ENCODE measurements around the gene CCRL2. TPM values are rescaled to one million over a fixed set of nuclear protein-coding genes. Genes with fewer than 3 reads are reported as not detected.

Gene CCRL2
- total and polyA plus RNA-seq, 7 donors = 0.71 to 11.2 (median 3.0) TPM; not detected in 1

DNA sequence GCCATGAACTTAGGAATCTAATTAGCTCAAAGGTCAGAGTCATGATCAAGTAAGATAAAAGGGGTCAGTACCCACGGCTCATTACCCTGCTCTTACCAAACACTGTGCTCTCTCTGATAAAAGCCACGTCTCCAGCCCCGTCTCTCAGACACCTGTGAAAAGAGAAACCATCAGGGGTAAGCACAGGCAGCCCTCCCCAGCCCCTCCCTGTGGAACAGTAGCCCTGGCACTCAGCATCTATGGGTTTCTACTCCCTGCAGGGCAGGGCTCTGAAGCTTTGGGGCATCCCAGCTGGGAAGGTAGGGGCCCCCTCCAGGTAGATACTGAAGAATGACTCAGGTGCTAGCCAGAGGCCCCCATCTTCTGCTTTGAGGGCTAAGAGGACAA lies 47.1 kb downstream of the CCRL2 start:
- Histone ChIP-seq H3K4me3 (no peak overlapping the region), H3K9me3 (no peaks in the 10 kb centered on the region), H3K36me3 (no peaks in the 10 kb centered on the region), H3K27me3 (no peaks in the 10 kb centered on the region), H3K27ac (no peak overlapping the region), H3K4me1 (no peaks in the 10 kb centered on the region)
- DNase-seq = no peak
- intact Hi-C loops (cut with DNase I) = no loop called here
- no peak for TF ChIP-seq POLR2A (IDR thresholded peaks at IDR 0.05)
- no peak for TF ChIP-seq POLR2AphosphoS5 (IDR thresholded peaks at IDR 0.05)
- TF ChIP-seq EP300 (IDR thresholded peaks at IDR 0.05) = no peak
- TF ChIP-seq, protein P1, sequence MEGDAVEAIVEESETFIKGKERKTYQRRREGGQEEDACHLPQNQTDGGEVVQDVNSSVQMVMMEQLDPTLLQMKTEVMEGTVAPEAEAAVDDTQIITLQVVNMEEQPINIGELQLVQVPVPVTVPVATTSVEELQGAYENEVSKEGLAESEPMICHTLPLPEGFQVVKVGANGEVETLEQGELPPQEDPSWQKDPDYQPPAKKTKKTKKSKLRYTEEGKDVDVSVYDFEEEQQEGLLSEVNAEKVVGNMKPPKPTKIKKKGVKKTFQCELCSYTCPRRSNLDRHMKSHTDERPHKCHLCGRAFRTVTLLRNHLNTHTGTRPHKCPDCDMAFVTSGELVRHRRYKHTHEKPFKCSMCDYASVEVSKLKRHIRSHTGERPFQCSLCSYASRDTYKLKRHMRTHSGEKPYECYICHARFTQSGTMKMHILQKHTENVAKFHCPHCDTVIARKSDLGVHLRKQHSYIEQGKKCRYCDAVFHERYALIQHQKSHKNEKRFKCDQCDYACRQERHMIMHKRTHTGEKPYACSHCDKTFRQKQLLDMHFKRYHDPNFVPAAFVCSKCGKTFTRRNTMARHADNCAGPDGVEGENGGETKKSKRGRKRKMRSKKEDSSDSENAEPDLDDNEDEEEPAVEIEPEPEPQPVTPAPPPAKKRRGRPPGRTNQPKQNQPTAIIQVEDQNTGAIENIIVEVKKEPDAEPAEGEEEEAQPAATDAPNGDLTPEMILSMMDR (IDR thresholded peaks at IDR 0.05) = no peak
- 33 to 51% methylated on average over 3 of the region's 3 CpGs for whole genome bisulfite sequencing, 2 donors

DNA sequence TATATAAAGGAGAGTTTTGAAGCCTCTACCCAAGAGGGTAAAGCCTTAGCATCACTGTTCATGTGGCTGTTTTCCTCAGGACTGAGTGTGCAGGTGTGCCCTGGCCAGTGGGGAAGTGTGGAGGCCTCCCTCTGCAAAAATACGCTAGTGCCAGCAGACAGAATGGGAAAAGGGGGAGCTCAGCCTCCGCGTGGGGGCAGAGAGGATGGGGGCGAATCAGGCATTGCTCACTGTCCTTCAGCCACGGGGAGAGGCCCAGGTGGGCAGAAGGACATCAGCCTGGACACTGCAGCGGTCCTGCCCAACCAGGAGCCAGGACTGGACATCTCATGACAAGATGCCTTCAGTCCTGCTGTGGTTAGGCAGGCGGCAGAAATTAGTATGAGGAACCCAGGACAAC lies 47.5 kb downstream of the CCRL2 start:
- H3K4me1 ChIP-seq = no peaks in the 10 kb centered on the region
- intact Hi-C loops (cut with DNase I) = no loop called here
- no peaks in the 10 kb centered on the region for H3K9me3 ChIP-seq
- WGBS, 2 donors = 85 to 87% methylated on average over 7 of the region's 7 CpGs
- no peak overlapping the region for H3K4me3 ChIP-seq
- no peak for TF ChIP-seq EP300 (IDR thresholded peaks at IDR 0.05)
- TF ChIP-seq POLR2AphosphoS5 (IDR thresholded peaks at IDR 0.05) = no peak
- TF ChIP-seq POLR2A (IDR thresholded peaks at IDR 0.05) = no peak
- TF ChIP-seq, protein P1 (IDR thresholded peaks at IDR 0.05) = no peak
- H3K27ac ChIP-seq = no peak overlapping the region
- no peaks in the 10 kb centered on the region for H3K27me3 ChIP-seq
- DNase-seq = no peak
- no peaks in the 10 kb centered on the region for H3K36me3 ChIP-seq

DNA sequence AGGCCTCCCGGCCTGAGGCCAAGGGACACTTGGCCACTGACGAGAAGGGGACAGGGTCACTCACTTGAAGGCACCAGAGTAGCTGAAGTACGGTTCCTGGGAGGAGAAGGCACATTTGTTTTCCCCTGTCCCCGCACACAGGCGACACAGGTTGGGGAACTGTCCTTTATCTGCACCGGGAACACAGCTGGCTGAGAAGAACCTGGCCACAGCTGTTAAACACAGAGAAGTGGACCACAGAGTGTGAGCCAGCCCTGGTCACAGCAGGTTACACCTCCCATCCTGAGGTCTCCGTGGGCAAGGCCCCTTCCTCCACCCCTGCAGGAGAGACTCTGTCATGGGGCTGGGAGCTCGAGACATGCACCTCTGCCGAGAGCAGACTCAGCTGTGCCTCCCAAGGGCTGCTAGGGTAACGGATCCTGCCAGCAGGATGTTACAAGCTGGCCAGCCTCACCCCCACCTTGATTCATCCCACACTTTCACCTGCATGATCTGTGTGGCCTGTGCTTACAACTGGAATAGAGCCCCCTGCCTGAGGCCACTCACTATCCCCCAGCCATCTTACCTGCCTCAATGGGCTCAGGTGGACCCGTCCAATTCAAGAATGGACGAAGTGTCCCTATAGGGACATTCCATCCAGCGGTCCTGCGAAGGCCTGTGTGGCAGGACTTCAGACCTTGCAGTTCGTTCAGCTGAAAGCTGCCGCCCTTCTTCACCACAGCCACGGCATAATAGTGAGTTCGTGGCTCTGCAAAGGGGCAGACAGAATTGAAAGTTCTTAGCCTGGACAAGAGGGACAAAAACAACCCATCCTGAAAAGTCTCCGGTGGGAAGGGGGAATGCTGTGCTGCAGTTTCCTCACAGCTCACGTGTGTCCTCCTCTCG lies 48.4 kb downstream of the CCRL2 start:
- 91 to 92% methylated on average over 21 of the region's 21 CpGs for WGBS, 2 donors
- no peaks in the 10 kb centered on the region for H3K36me3 ChIP-seq
- H3K27me3 ChIP-seq = no peaks in the 10 kb centered on the region
- H3K4me3 ChIP-seq = no peak overlapping the region
- H3K27ac ChIP-seq = no peak overlapping the region
- no peak for DNase-seq
- intact Hi-C loops (cut with DNase I) = no loop called here
- no peak for TF ChIP-seq EP300 (IDR thresholded peaks at IDR 0.05)
- TF ChIP-seq POLR2AphosphoS5 (IDR thresholded peaks at IDR 0.05) = no peak
- TF ChIP-seq, protein P1 (IDR thresholded peaks at IDR 0.05) = no peak
- TF ChIP-seq POLR2A (IDR thresholded peaks at IDR 0.05) = no peak
- no peaks in the 10 kb centered on the region for H3K4me1 ChIP-seq
- no peaks in the 10 kb centered on the region for H3K9me3 ChIP-seq

DNA sequence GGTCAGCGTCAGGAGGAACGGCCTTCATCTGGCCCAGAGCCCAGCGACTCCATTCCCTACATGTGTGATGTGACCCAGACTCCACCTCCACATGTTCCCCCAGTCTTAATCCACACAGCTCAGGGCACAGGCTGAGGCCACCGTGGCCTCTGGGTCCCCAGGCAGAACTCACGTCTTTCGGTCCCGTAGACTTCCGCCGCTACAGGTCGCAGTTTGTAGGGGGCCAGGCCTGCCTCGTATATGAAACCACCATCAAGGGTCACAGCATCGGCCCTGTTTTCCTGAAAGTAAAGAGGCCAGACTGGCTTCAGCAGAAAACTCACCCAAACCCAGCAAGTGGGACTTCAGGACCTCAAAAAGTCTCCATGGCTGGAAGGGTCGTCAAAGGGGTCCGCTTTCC lies 49.1 kb downstream of the CCRL2 start:
- Histone ChIP-seq H3K27ac (no peak overlapping the region), H3K36me3 (no peaks in the 10 kb centered on the region), H3K27me3 (no peaks in the 10 kb centered on the region), H3K9me3 (no peaks in the 10 kb centered on the region), H3K4me1 (no peaks in the 10 kb centered on the region), H3K4me3 (no peak overlapping the region)
- WGBS, 2 donors = 95% methylated on average over 14 of the region's 14 CpGs
- TF ChIP-seq EP300 (IDR thresholded peaks at IDR 0.05) = no peak
- no peak for TF ChIP-seq POLR2A (IDR thresholded peaks at IDR 0.05)
- TF ChIP-seq, protein P1 (IDR thresholded peaks at IDR 0.05) = no peak
- no peak for TF ChIP-seq POLR2AphosphoS5 (IDR thresholded peaks at IDR 0.05)
- no peak for DNase-seq
- intact Hi-C loops (cut with DNase I) = no loop called here

Other genes starting within 250 kb of the CCRL2 start
- 10 to 100 TPM in 2 of 4 donors, 1 to 10 TPM in 2; 2.2 to 16.3 (median 9.4) TPM for gene CCR1, start 198.9 kb upstream of the CCRL2 start, total RNA-seq
- gene CCR1, start 198.9 kb upstream of the CCRL2 start, polyA plus RNA-seq = 10 to 100 TPM in 1 of 3 donors, 1 to 10 TPM in 2; 3.6 to 16.6 (median 5.0) TPM
- gene CCR3, start 164.8 kb upstream of the CCRL2 start, total RNA-seq = not detected
- gene CCR3, start 164.8 kb upstream of the CCRL2 start, polyA plus RNA-seq = under 1 TPM in 2 of 3 donors, not detected in 1; 0.04 to 0.69 TPM
- 1 to 10 TPM; 1.1 to 3.1 (median 1.9) TPM for gene CCR2, start 53.1 kb upstream of the CCRL2 start, total RNA-seq
- gene CCR2, start 53.1 kb upstream of the CCRL2 start, polyA plus RNA-seq = 1 to 10 TPM in 2 of 3 donors, under 1 TPM in 1; 0.69 to 2.1 (median 1.2) TPM
- 1 to 10 TPM in 2 of 4 donors, under 1 TPM in 1, not detected in 1; 0.36 to 2.0 (median 1.2) TPM for gene CCR5, start 36.3 kb upstream of the CCRL2 start, total RNA-seq
- gene CCR5, start 36.3 kb upstream of the CCRL2 start, polyA plus RNA-seq = 1 to 10 TPM in 1 of 3 donors, under 1 TPM in 2; 0.60 to 3.9 (median 0.69) TPM
- gene LTF, start 57.6 kb downstream of the CCRL2 start, total RNA-seq = under 1 TPM in 3 of 4 donors, not detected in 1; 0.16 to 0.36 (median 0.28) TPM
- 10 to 100 TPM in 1 of 3 donors, 1 to 10 TPM in 1, not detected in 1; 1.2 to 38.0 TPM for gene LTF, start 57.6 kb downstream of the CCRL2 start, polyA plus RNA-seq
- gene RTP3, start 90.7 kb downstream of the CCRL2 start, total RNA-seq = not detected
- not detected for gene RTP3, start 90.7 kb downstream of the CCRL2 start, polyA plus RNA-seq
- gene LRRC2, start 159.0 kb downstream of the CCRL2 start, total RNA-seq = 10 to 100 TPM in 1 of 4 donors, 1 to 10 TPM in 3; 3.6 to 11.1 (median 5.8) TPM
- 1 to 10 TPM in 1 of 3 donors, under 1 TPM in 2; 0.46 to 2.4 (median 0.69) TPM for gene LRRC2, start 159.0 kb downstream of the CCRL2 start, polyA plus RNA-seq
- not detected for gene FAM240A, start 205.3 kb downstream of the CCRL2 start, total RNA-seq
- not detected for gene FAM240A, start 205.3 kb downstream of the CCRL2 start, polyA plus RNA-seq